SU-DHL-6 (cell line): ENCODE data around the gene CNMD.

ENCODE experiments used
- H2AFZ ChIP-seq: fragments of 200-600 bp; sonication (generic); 2 replicates; pipeline ENCODE4 v1.6.1; 2014; ENCODE audit warnings: low read depth, mild to moderate bottlenecking, moderate library complexity, mixed read lengths, antibody characterized with exemption, low read length; ENCODE audit not compliant: severe bottlenecking
- H3F3A ChIP-seq: fragments of 200-600 bp; shearing (Covaris generic); 2 replicates; pipeline ENCODE4 v1.6.0; 2016; ENCODE audit warnings: antibody characterized with exemption, mild to moderate bottlenecking; ENCODE audit not compliant: insufficient read depth
- H3K27ac ChIP-seq: fragments of 200-600 bp; sonication (generic); 2 replicates; pipeline ENCODE4 v1.5.1; 2016; ENCODE audit warnings: low read depth, mild to moderate bottlenecking, low read length, moderate library complexity, mixed read lengths
- H3K27me3 ChIP-seq: fragments of 200-600 bp; sonication (generic), shearing (Covaris generic); 2 replicates; pipeline ENCODE4 v1.6.0; 2014; ENCODE audit warnings: mild to moderate bottlenecking, low read length
- H3K36me3 ChIP-seq: fragments of 200-600 bp; sonication (generic); 2 replicates; pipeline ENCODE4 v1.6.1; 2014; ENCODE audit warnings: mild to moderate bottlenecking, low read length, mixed read lengths
- H3K4me2 ChIP-seq: fragments of 300-600, 200-600 bp; shearing (Covaris generic), sonication (generic); 2 replicates; pipeline ENCODE4 v1.6.0; 2014; ENCODE audit warnings: low read length, low read depth, mild to moderate bottlenecking; ENCODE audit not compliant: poor library complexity, severe bottlenecking
- H3K4me3 ChIP-seq: fragments of 200-600 bp; sonication (generic); 2 replicates; pipeline ENCODE4 v1.5.1; 2014; ENCODE audit warnings: antibody characterized with exemption, low read length, mild to moderate bottlenecking, mixed read lengths; ENCODE audit not compliant: insufficient read depth, poor library complexity, severe bottlenecking
- H3K79me2 ChIP-seq: fragments of 200-600 bp; sonication (generic); 2 replicates; pipeline ENCODE4 v1.6.1; 2014; ENCODE audit warnings: mild to moderate bottlenecking, low read length, moderate library complexity; ENCODE audit not compliant: insufficient read depth
- H3K9ac ChIP-seq: fragments of 200-600 bp; sonication (generic); 2 replicates; pipeline ENCODE4 v1.7.0; 2014; ENCODE audit warnings: mild to moderate bottlenecking, low read length
- H3K9me2 ChIP-seq: fragments of 200-600 bp; sonication (generic); replicated peaks from 2 replicates; pipeline ENCODE4 v1.6.1; 2014; ENCODE audit warnings: low read length; ENCODE audit not compliant: insufficient read depth
- H3K9me3 ChIP-seq: fragments of 200-600 bp; sonication (generic); 2 replicates; pipeline ENCODE4 v1.6.1; 2014; ENCODE audit warnings: low read length, mixed read lengths; ENCODE audit not compliant: insufficient read depth
- H4K20me1 ChIP-seq: fragments of 200-600 bp; sonication (generic); 2 replicates; pipeline ENCODE4 v1.6.1; 2014; ENCODE audit warnings: low read depth, mild to moderate bottlenecking, antibody characterized with exemption, low read length, moderate library complexity, mixed read lengths
- EZH2phosphoT487 ChIP-seq: fragments of 200-600 bp; sonication (generic), shearing (Covaris generic); conservative IDR thresholded peaks from 2 replicates; pipeline ENCODE4 v1.6.1; 2018; ENCODE audit warnings: mild to moderate bottlenecking, antibody characterized with exemption, low read length, moderate library complexity, mixed read lengths
- TF ChIP-seq, protein P1 (sequence below): fragments of 200-600 bp; sonication (generic); IDR thresholded peaks from one replicate; pipeline ENCODE4 v1.5.1; 2017; ENCODE audit warnings: antibody characterized with exemption, mild to moderate bottlenecking, low read length, moderate library complexity; ENCODE audit not compliant: insufficient read depth, poor library complexity, severe bottlenecking

Gene CNMD

GRCh38 chr13:52673465-52673864, 66.2 kb downstream of the CNMD start:
- 0 out of 2 replicates have a peak, but pooled peaks cover 2% of the 10 kb centered on the region for H4K20me1 ChIP-seq
- no peaks in the 10 kb centered on the region for H3K9me2 ChIP-seq
- no peak overlapping the region for H3K27ac ChIP-seq
- H3K79me2 ChIP-seq, result 0 out of 2 replicates have a peak, but pooled peaks cover 7% of the 10 kb centered on the region
- no peak overlapping the region for H3K4me3 ChIP-seq
- H3K27me3 ChIP-seq, result no peaks in the 10 kb centered on the region
- no peak overlapping the region for H3K4me2 ChIP-seq
- no peak for TF ChIP-seq EZH2phosphoT487
- TF ChIP-seq, protein P1, sequence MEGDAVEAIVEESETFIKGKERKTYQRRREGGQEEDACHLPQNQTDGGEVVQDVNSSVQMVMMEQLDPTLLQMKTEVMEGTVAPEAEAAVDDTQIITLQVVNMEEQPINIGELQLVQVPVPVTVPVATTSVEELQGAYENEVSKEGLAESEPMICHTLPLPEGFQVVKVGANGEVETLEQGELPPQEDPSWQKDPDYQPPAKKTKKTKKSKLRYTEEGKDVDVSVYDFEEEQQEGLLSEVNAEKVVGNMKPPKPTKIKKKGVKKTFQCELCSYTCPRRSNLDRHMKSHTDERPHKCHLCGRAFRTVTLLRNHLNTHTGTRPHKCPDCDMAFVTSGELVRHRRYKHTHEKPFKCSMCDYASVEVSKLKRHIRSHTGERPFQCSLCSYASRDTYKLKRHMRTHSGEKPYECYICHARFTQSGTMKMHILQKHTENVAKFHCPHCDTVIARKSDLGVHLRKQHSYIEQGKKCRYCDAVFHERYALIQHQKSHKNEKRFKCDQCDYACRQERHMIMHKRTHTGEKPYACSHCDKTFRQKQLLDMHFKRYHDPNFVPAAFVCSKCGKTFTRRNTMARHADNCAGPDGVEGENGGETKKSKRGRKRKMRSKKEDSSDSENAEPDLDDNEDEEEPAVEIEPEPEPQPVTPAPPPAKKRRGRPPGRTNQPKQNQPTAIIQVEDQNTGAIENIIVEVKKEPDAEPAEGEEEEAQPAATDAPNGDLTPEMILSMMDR, result no peak
- 0 out of 2 replicates have a peak, but pooled peaks cover 3% of the 10 kb centered on the region for H3F3A ChIP-seq
- no peaks in the 10 kb centered on the region for H3K9me3 ChIP-seq
- H3K36me3 ChIP-seq, result peaks cover 23% of the 10 kb centered on the region
- H2AFZ ChIP-seq, result no peak overlapping the region
- no peak overlapping the region for H3K9ac ChIP-seq

DNA sequence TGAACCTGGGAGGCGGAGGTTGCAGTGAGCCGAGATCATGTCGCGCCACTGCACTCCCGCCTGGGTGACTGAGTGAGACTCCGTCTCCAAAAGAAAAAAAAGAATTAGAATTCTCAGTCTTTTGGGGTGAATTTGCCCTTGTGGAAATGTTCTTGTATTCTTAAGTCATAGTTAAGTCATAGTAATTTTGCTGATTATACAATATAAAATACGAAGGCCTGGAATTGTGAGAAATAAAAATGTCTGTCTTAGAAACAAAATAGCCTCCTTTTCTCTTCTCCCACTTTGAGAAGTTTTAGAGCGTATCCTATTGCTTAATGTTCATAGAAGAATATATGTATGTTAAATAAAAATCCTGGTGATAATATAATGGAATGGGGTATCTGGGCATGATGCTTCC, 68.9 kb downstream of the CNMD start:
- H3K4me2 ChIP-seq, result no peak overlapping the region
- 0 out of 2 replicates have a peak, but pooled peaks cover 2% of the 10 kb centered on the region for H4K20me1 ChIP-seq
- no peaks in the 10 kb centered on the region for H3K9me2 ChIP-seq
- no peaks in the 10 kb centered on the region for H3K27me3 ChIP-seq
- no peak overlapping the region for H3K9ac ChIP-seq
- peaks cover 27% of the 10 kb centered on the region for H3K36me3 ChIP-seq
- H2AFZ ChIP-seq, result no peak overlapping the region
- H3K4me3 ChIP-seq, result no peak overlapping the region
- H3F3A ChIP-seq, result no peaks in the 10 kb centered on the region
- 0 out of 2 replicates have a peak, but pooled peaks cover 7% of the 10 kb centered on the region for H3K79me2 ChIP-seq
- TF ChIP-seq, protein P1, result no peak
- TF ChIP-seq EZH2phosphoT487, result no peak
- no peaks in the 10 kb centered on the region for H3K9me3 ChIP-seq
- no peak overlapping the region for H3K27ac ChIP-seq

- TF ChIP-seq, protein P1, result no peak
- TF ChIP-seq EZH2phosphoT487, result no peak
- H3K27me3 ChIP-seq, result no peaks in the 10 kb centered on the region
These were observed 69.9 kb downstream of the CNMD start for GRCh38 chr13:52669677-52670076.

More at GRCh38 chr13:52669677-52670076, 69.9 kb downstream of the CNMD start:
- H3K9me2 ChIP-seq, result no peaks in the 10 kb centered on the region
- H3K4me3 ChIP-seq, result no peak overlapping the region
- no peak overlapping the region for H3K27ac ChIP-seq
- no peak overlapping the region for H2AFZ ChIP-seq
- H3K79me2 ChIP-seq, result 0 out of 2 replicates have a peak, but pooled peaks cover 4% of the 10 kb centered on the region
- H4K20me1 ChIP-seq, result 0 out of 2 replicates have a peak, but pooled peaks cover 2% of the 10 kb centered on the region
- no peaks in the 10 kb centered on the region for H3F3A ChIP-seq
- no peaks in the 10 kb centered on the region for H3K9me3 ChIP-seq
- H3K9ac ChIP-seq, result no peak overlapping the region
- no peak overlapping the region for H3K4me2 ChIP-seq
- H3K36me3 ChIP-seq, result peaks cover 30% of the 10 kb centered on the region
